Measurements from ENCODE around the gene ACTL8.

DNA sequence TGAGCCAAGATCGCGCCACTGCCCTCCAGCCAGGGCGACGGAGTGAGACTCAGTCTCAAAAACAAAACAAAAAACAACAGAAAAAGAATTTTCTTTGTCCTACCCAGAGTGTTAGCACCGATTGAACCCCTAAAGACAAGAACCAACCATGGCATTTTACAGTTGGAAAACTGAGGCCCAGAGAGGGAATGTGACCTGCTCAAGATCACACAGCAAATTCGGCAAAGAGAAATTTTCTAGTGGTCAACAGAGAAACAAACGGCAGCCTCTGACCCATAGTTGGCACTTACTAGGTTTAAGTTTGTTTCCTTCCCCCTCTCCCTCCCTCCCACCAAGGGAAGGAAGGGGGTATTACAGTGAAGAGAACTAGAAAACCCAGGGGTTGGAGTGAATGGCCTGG is 20.5 kb upstream of the ACTL8 start:
- TF ChIP-seq, protein P1, sequence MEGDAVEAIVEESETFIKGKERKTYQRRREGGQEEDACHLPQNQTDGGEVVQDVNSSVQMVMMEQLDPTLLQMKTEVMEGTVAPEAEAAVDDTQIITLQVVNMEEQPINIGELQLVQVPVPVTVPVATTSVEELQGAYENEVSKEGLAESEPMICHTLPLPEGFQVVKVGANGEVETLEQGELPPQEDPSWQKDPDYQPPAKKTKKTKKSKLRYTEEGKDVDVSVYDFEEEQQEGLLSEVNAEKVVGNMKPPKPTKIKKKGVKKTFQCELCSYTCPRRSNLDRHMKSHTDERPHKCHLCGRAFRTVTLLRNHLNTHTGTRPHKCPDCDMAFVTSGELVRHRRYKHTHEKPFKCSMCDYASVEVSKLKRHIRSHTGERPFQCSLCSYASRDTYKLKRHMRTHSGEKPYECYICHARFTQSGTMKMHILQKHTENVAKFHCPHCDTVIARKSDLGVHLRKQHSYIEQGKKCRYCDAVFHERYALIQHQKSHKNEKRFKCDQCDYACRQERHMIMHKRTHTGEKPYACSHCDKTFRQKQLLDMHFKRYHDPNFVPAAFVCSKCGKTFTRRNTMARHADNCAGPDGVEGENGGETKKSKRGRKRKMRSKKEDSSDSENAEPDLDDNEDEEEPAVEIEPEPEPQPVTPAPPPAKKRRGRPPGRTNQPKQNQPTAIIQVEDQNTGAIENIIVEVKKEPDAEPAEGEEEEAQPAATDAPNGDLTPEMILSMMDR (conservative IDR thresholded peaks at IDR 0.05; ENCODE audit: low read depth in 2 of 2): no peak
- TF ChIP-seq EZH2phosphoT487 (IDR thresholded peaks at IDR 0.05; ENCODE audit: unreplicated experiment): no peak
- no peak for TF ChIP-seq EZH2 (IDR thresholded peaks at IDR 0.05; ENCODE audit: low read depth, unreplicated experiment)
- TF ChIP-seq, protein P2, sequence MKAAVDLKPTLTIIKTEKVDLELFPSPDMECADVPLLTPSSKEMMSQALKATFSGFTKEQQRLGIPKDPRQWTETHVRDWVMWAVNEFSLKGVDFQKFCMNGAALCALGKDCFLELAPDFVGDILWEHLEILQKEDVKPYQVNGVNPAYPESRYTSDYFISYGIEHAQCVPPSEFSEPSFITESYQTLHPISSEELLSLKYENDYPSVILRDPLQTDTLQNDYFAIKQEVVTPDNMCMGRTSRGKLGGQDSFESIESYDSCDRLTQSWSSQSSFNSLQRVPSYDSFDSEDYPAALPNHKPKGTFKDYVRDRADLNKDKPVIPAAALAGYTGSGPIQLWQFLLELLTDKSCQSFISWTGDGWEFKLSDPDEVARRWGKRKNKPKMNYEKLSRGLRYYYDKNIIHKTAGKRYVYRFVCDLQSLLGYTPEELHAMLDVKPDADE (IDR thresholded peaks at IDR 0.05): no peak
- TF ChIP-seq ZNF331 (CRISPR knock-in tag; IDR thresholded peaks at IDR 0.05; ENCODE audit: low read depth): no peak
